GM12878 (cell line): ENCODE data around the gene LAMP5. TPM values are rescaled to one million over a fixed set of nuclear protein-coding genes. Genes with fewer than 3 reads are reported as not detected.

Experiments
- ATAC-seq: fragments of 200-7000 bp; cut with Tn5 transposase; 3 replicates; pipeline ENCODE4 v1.9.1; 2020; ENCODE audit warnings: mild to moderate bottlenecking, moderate library complexity
- BruUV-seq: library from RNA; stranded (reverse); fragments of 400-500 nt; replicated peaks from 2 replicates; lab custom pipeline; 2021; lab: Mats Ljungman, UMichigan
- CTCF ChIA-PET: fragments of 300-600 bp; sonication (Branson Sonifier 250); formaldehyde crosslinking; extraction: SDS; loops from one replicate; lab custom pipeline; 2021; ENCODE audit warnings: inconsistent platforms; lab: Yijun Ruan, JAX
- POLR2A ChIA-PET: fragments of 350-600 bp; formaldehyde crosslinking; extraction: SDS; loops from one replicate; lab custom pipeline; 2021; ENCODE audit warnings: inconsistent platforms; lab: Charles Lee
- RAD21 ChIA-PET: fragments of 300-600 bp; sonication (Branson Sonifier 250); formaldehyde crosslinking; loops from one replicate; lab custom pipeline; 2023; ENCODE audit warnings: antibody characterized with exemption; ENCODE audit not compliant: unreplicated experiment; lab: Charles Lee
- SMC1A ChIA-PET: fragments of 300-600 bp; sonication (Branson Sonifier 250); formaldehyde crosslinking; loops from one replicate; lab custom pipeline; 2023; ENCODE audit not compliant: unreplicated experiment, uncharacterized antibody; lab: Charles Lee
- DNase-seq: peaks from one replicate; pipeline ENCODE4 v3.0.0-alpha.2; 2011; ENCODE audit warnings: low read depth, low spot score
- FAIRE-seq: peaks from 3 replicates; lab custom pipeline; 2011; peaks lifted over from hg19 to GRCh38; lab: Jason Lieb, UNC
- H2AFZ ChIP-seq: 2 replicates; pipeline ENCODE4 v1.6.0; 2011; ENCODE audit warnings: low read depth, low read length, control low read depth; ENCODE audit not compliant: control insufficient read depth
- H3K27ac ChIP-seq: 2 replicates; pipeline ENCODE4 v1.5.1; 2011; ENCODE audit warnings: control low read depth; ENCODE audit not compliant: control insufficient read depth, insufficient read depth
- H3K27me3 ChIP-seq, 2 experiments: replicated peaks in 1 of 2; 2 replicates each; pipeline versions ENCODE4 v1.6.0 to v1.6.1; 2011; ENCODE audit warnings: low read length in 1 of 2; ENCODE audit not compliant: control insufficient read depth in 2 of 2, insufficient read depth in 2 of 2
- H3K36me3 ChIP-seq, 2 experiments: 2 replicates each; pipeline ENCODE4 v1.5.1; 2011; ENCODE audit warnings: low read length in 1 of 2; ENCODE audit not compliant: control insufficient read depth in 2 of 2, insufficient read depth in 2 of 2
- H3K4me1 ChIP-seq: 2 replicates; pipeline ENCODE4 v1.6.1; 2011; ENCODE audit warnings: mild to moderate bottlenecking, low read length, moderate library complexity, mixed read lengths; ENCODE audit not compliant: control insufficient read depth, insufficient read depth
- H3K4me2 ChIP-seq: 2 replicates; pipeline ENCODE4 v1.6.0; 2011; ENCODE audit warnings: control low read depth; ENCODE audit not compliant: control insufficient read depth, insufficient read depth
- H3K4me3 ChIP-seq: fragments of 200-600 bp; sonication (generic); 2 replicates; pipeline ENCODE4 v1.5.1; 2016
- H3K79me2 ChIP-seq: 2 replicates; pipeline ENCODE4 v1.6.0; 2011; ENCODE audit warnings: low read length; ENCODE audit not compliant: control insufficient read depth, insufficient read depth
- H3K9ac ChIP-seq: 2 replicates; pipeline ENCODE4 v1.8.0; 2011; ENCODE audit warnings: low read length, control low read depth, mixed read lengths; ENCODE audit not compliant: control insufficient read depth, insufficient read depth
- H3K9me3 ChIP-seq: replicated peaks from 3 replicates; pipeline ENCODE4 v1.5.1; 2011; ENCODE audit warnings: mild to moderate bottlenecking, low read length; ENCODE audit not compliant: control insufficient read depth, insufficient read depth
- H4K20me1 ChIP-seq: 2 replicates; pipeline ENCODE4 v1.6.0; 2011; ENCODE audit not compliant: control insufficient read depth, insufficient read depth
- CEBPB ChIP-seq, 2 experiments: fragments of 150-350 bp in 1 of 2; IDR thresholded peaks; 2 replicates each; pipeline ENCODE4 v1.6.1; 2012 to 2014; ENCODE audit warnings: low read depth in 2 of 2, low read length in 2 of 2, borderline replicate concordance in 1 of 2, inconsistent platforms in 1 of 2
- CHD1 ChIP-seq: IDR thresholded peaks from 2 replicates; pipeline ENCODE4 v1.6.1; 2012; ENCODE audit warnings: low read depth, low read length, improper control_type of control experiment
- JUNB ChIP-seq: IDR thresholded peaks from 2 replicates; pipeline ENCODE4 v1.6.1; 2016; ENCODE audit warnings: antibody characterized with exemption, mild to moderate bottlenecking
- MTA2 ChIP-seq: fragments of 450-650 bp; IDR thresholded peaks from 2 replicates; pipeline ENCODE4 v1.6.1; 2016; ENCODE audit warnings: low read depth, mild to moderate bottlenecking, moderate library complexity
- NBN ChIP-seq: fragments of 450-650 bp; IDR thresholded peaks from 2 replicates; pipeline ENCODE4 v1.6.1; 2016
- NR2C1 ChIP-seq: fragments of 450-650 bp; IDR thresholded peaks from 2 replicates; pipeline ENCODE4 v1.6.1; 2017; ENCODE audit warnings: antibody characterized with exemption, mild to moderate bottlenecking, moderate library complexity
- RELA ChIP-seq: fragments of 450-650 bp; IDR thresholded peaks from 2 replicates; pipeline ENCODE4 v1.8.0; 2014; ENCODE audit warnings: borderline replicate concordance; ENCODE audit not compliant: partially characterized antibody
- RELB ChIP-seq: fragments of 450-650 bp; IDR thresholded peaks from 2 replicates; pipeline ENCODE4 v1.6.1; 2017; ENCODE audit warnings: low read depth, mild to moderate bottlenecking, moderate library complexity
- SIN3A ChIP-seq: IDR thresholded peaks from 2 replicates; pipeline ENCODE4 v1.6.1; 2012; ENCODE audit warnings: low read depth, low read length, improper control_type of control experiment
- SP1 ChIP-seq: IDR thresholded peaks from one replicate; pipeline ENCODE4 v1.6.1; 2011; ENCODE audit warnings: low read depth, low read length
- STAT1 ChIP-seq: fragments of 450-650 bp; conservative IDR thresholded peaks from 2 replicates; pipeline ENCODE4 v1.6.1; 2014; ENCODE audit warnings: antibody characterized with exemption, mild to moderate bottlenecking
- ZNF592 ChIP-seq: fragments of 450-650 bp; IDR thresholded peaks from 2 replicates; pipeline ENCODE4 v1.6.1; 2017; ENCODE audit warnings: mild to moderate bottlenecking, moderate library complexity
- WGBS: methylation state at CpG from one replicate; pipeline ENCODE4 v1.1.6; 2016; ENCODE audit warnings: low lambda C conversion rate; ENCODE audit not compliant: insufficient replicate concordance, insufficient coverage; ENCODE audit errors: missing lambda C conversion rate; 5-methylcytosine and 5-hydroxymethylcytosine counted together
- in situ Hi-C: fragments of 300-500 bp; cut with MboI; formaldehyde crosslinking; loops from 9 replicates; pipeline ENCODE4 v1.14.3; 2018; ENCODE audit warnings: mixed read lengths
- intact Hi-C: fragments of 100-400 bp; cut with micrococcal nuclease; formaldehyde crosslinking; loops from one replicate; pipeline ENCODE4 v1.14.2; 2022; ENCODE audit not compliant: unreplicated experiment
- polyA plus RNA-seq, 11 experiments: library from polyadenylated mRNA; depleted of rRNA in 4 of 11; unstranded in 6 of 11; stranded (reverse) in 5 of 11; fragments of >200 nt; fragmentation: Nextera tagmentation in 4 of 11; fragmentation: Illumina TruSeq in 1 of 11; extraction: Ambion mirVana in 4 of 11; extraction: Trizol in 1 of 11; gene quantifications; 1 replicate in 1 of 11; 2 replicates in 10 of 11; pipeline versions ENCODE4 v1.2.1 to v1.2.3, GENCODE V29; 2011 to 2016; ENCODE audit warnings: inconsistent platforms in 2 of 11, missing spikeins in 2 of 11, low read depth in 1 of 11
- total RNA-seq, 4 experiments: library from RNA; depleted of rRNA in 3 of 4; stranded (reverse); fragments of >200 nt in 3 of 4; fragmentation: Illumina TruSeq in 1 of 4; extraction: Trizol in 1 of 4; gene quantifications; 2 replicates each; pipeline versions ENCODE4 v1.2.1 to v1.2.3, GENCODE V29; 2013 to 2021

The LAMP5 gene
- total and polyA plus RNA-seq, 10 of the 15 experiments (the other 5 are each of a cell fraction or from before 2014, with no cell fraction given) = 0.10 to 0.56 (median 0.49) TPM; not detected in 1

- ATAC-seq (no peak), FAIRE-seq (no peak), DNase-seq (no peak)
- TF ChIP-seq NBN = no peak
- no peak for TF ChIP-seq RELB
- TF ChIP-seq STAT1 = no peak
- TF ChIP-seq SP1 = no peak
- TF ChIP-seq RELA = no peak
- no peak for TF ChIP-seq SIN3A
- no peak for TF ChIP-seq NR2C1
- no peak for TF ChIP-seq CEBPB (IDR thresholded peaks at IDR 0.05; ENCODE audit: borderline replicate concordance in 1 of 2, low read depth in 2 of 2, low read length in 2 of 2)
- TF ChIP-seq ZNF592 = no peak
- TF ChIP-seq MTA2 = no peak
- TF ChIP-seq JUNB = no peak
- no peak for TF ChIP-seq CHD1
- no peak overlapping the region for H2AFZ ChIP-seq
- H3K4me3 ChIP-seq = peak overlapping the region; percentile 32
- peaks cover 2 to 12% of the 10 kb centered on the region in 2 experiments for H3K27me3 ChIP-seq
- no TSS peak for BruUV-seq
- ChIA-PET SMC1A (no interaction called here), CTCF (no interaction called here), POLR2A (no interaction called here), RAD21 (no interaction called here)
- in situ Hi-C loops (no loop called here), intact Hi-C loops (no loop called here)
- H3K36me3 ChIP-seq = no peaks in the 10 kb centered on the region; a peak in 1 of 4 replicates
- peaks cover 14% of the 10 kb centered on the region for H3K79me2 ChIP-seq
- H3K4me2 ChIP-seq = no peak overlapping the region
- no peaks in the 10 kb centered on the region; the same call in 2 of the 3 replicates for H3K9me3 ChIP-seq
- H3K9ac ChIP-seq = no peak overlapping the region
- H3K4me1 ChIP-seq = peaks cover 6% of the 10 kb centered on the region; the same call in 1 of the 2 replicates
- 11% methylated on average over 8 of the region's 8 CpGs for WGBS
- no peak overlapping the region for H3K27ac ChIP-seq
- H4K20me1 ChIP-seq = no peaks in the 10 kb centered on the region
Measured at GRCh38 chr20:9518576-9519175, 4.3 kb downstream of the LAMP5 start.
